HFF-Myc (cell line): ENCODE results near the gene ADH5.

Experiments
- DNase-seq: peaks from one replicate; pipeline ENCODE4 v3.0.0-alpha.2; 2011; ENCODE audit warnings: low read depth; ENCODE audit errors: extremely low read depth
- H3K4me3 ChIP-seq: replicated peaks from 2 replicates; pipeline ENCODE4 v1.5.1; 2011; ENCODE audit warnings: low read depth, mild to moderate bottlenecking, control low read depth, low read length
- CTCF ChIP-seq: IDR thresholded peaks from 2 replicates; pipeline ENCODE4 v1.5.1; 2012; ENCODE audit warnings: mild to moderate bottlenecking, low read depth, low read length, control low read depth; ENCODE audit errors: missing control alignments

ADH5 gene

GRCh38 chr4:99088481-99089365 is at the start of gene ADH5:
ADH5 (minus strand) TSS chr4:99088788; CDS start chr4:99088700, 88 bp downstream.
- DNase-seq: peak; percentile 44
- peak within 1 kb of the TSS; percentile 80 for H3K4me3 ChIP-seq
- no peak for TF ChIP-seq CTCF

GRCh38 chr4:99136329-99136728 is 47.7 kb upstream of the ADH5 start:
- no peak overlapping the region for H3K4me3 ChIP-seq
- no peak for DNase-seq

GRCh38 chr4:99135541-99136162 is 47.1 kb upstream of the ADH5 start:
- H3K4me3 ChIP-seq: no peak overlapping the region
- no peak for TF ChIP-seq CTCF
- DNase-seq: no peak

More at GRCh38 chr4:99136329-99136728, 47.7 kb upstream of the ADH5 start:
- no peak for TF ChIP-seq CTCF

- no peak overlapping the region for H3K4me3 ChIP-seq
- TF ChIP-seq CTCF: no peak
- DNase-seq: no peak
Observed at GRCh38 chr4:99134586-99134985, 46.0 kb upstream of the ADH5 start.

- no peak for DNase-seq
- TF ChIP-seq CTCF: no peak
- no peak overlapping the region for H3K4me3 ChIP-seq
Observed at GRCh38 chr4:99131378-99131777, 42.8 kb upstream of the ADH5 start.

- no peak for TF ChIP-seq CTCF
- no peak for DNase-seq
- H3K4me3 ChIP-seq: no peak overlapping the region
Observed at GRCh38 chr4:99126376-99126775, 37.8 kb upstream of the ADH5 start.
